ENCODE data around the gene BCHE.

GRCh38 chr3:165778891-165779290 is 58.3 kb downstream of the BCHE start:
- TF ChIP-seq CTCF (IDR thresholded peaks at IDR 0.05) (no peak), POLR2AphosphoS5 (IDR thresholded peaks at IDR 0.05; ENCODE audit: insufficient read depth in 1 of 2, low read depth in 1 of 2) (no peak), POLR2A (IDR thresholded peaks at IDR 0.05) (no peak)

All from vagina (tissue), 2 donors.